Breast epithelium (tissue), 3 donors: Measurements from ENCODE around the gene MAPKAP1.
"Not testable (repeated sequence)": the region's sequence is repeated elsewhere in the genome, so short reads cannot be mapped to it uniquely, and the experiment has no call there.

ENCODE experiments used
- CTCF ChIP-seq, 3 donors: fragments of 450-650 bp; IDR thresholded peaks; one replicate each; pipeline ENCODE4 v1.5.1; 2016 to 2017; ENCODE audit warnings: antibody characterized with exemption in 3 of 3, mild to moderate bottlenecking in 3 of 3, moderate library complexity in 3 of 3
- POLR2A ChIP-seq: fragments of 450-650 bp; IDR thresholded peaks from one replicate; pipeline ENCODE4 v1.6.1; 2016; ENCODE audit warnings: antibody characterized with exemption, mild to moderate bottlenecking, moderate library complexity
- POLR2AphosphoS5 ChIP-seq, 3 donors: sonication (generic); formaldehyde crosslinking; IDR thresholded peaks; one replicate each; pipeline ENCODE4 v1.6.1; 2017; ENCODE audit warnings: antibody characterized with exemption in 3 of 3

- not testable (repeated sequence) for TF ChIP-seq POLR2A; CTCF (IDR thresholded peaks at IDR 0.05); POLR2AphosphoS5 (IDR thresholded peaks at IDR 0.05)
Measured at GRCh38 chr9:125566051-125566450, 141.0 kb downstream of the MAPKAP1 start.
